NB4 (cell line): ENCODE measurements around the gene CMIP.

Experiments
- POLR2A ChIP-seq: IDR thresholded peaks from 2 replicates; pipeline ENCODE4 v1.6.1; 2011; ENCODE audit warnings: mild to moderate bottlenecking; ENCODE audit not compliant: insufficient read length; ENCODE audit errors: extremely low read depth
- TF ChIP-seq, protein P1 (sequence below): IDR thresholded peaks from one replicate; pipeline ENCODE4 v1.5.1; 2012; ENCODE audit warnings: low read depth, low read length
- TF ChIP-seq, protein P2 (sequence below): IDR thresholded peaks from 2 replicates; pipeline ENCODE4 v1.6.1; 2011; ENCODE audit warnings: low read depth, low read length

- TF ChIP-seq, protein P1, sequence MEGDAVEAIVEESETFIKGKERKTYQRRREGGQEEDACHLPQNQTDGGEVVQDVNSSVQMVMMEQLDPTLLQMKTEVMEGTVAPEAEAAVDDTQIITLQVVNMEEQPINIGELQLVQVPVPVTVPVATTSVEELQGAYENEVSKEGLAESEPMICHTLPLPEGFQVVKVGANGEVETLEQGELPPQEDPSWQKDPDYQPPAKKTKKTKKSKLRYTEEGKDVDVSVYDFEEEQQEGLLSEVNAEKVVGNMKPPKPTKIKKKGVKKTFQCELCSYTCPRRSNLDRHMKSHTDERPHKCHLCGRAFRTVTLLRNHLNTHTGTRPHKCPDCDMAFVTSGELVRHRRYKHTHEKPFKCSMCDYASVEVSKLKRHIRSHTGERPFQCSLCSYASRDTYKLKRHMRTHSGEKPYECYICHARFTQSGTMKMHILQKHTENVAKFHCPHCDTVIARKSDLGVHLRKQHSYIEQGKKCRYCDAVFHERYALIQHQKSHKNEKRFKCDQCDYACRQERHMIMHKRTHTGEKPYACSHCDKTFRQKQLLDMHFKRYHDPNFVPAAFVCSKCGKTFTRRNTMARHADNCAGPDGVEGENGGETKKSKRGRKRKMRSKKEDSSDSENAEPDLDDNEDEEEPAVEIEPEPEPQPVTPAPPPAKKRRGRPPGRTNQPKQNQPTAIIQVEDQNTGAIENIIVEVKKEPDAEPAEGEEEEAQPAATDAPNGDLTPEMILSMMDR: no peak
- no peak for TF ChIP-seq POLR2A
- TF ChIP-seq, protein P2, sequence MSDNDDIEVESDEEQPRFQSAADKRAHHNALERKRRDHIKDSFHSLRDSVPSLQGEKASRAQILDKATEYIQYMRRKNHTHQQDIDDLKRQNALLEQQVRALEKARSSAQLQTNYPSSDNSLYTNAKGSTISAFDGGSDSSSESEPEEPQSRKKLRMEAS: no peak
Measured at GRCh38 chr16:81432937-81433557, 11.6 kb upstream of the CMIP start.
